A673 (cell line): ENCODE data around the gene SKAP1. TPM values are rescaled to one million over a fixed set of nuclear protein-coding genes. Genes with fewer than 3 reads are reported as not detected.

ENCODE experiments used
- BruUV-seq: library from RNA; stranded (reverse); fragments of 400-500 nt; replicated peaks from 2 replicates; lab custom pipeline; 2021; lab: Mats Ljungman, UMichigan
- CTCF ChIA-PET: fragments of 300-600 bp; sonication (Branson Sonifier 250); formaldehyde crosslinking; loops from one replicate; lab custom pipeline; 2022; ENCODE audit warnings: antibody characterized with exemption; lab: Charles Lee
- POLR2A ChIA-PET: fragments of 300-600 bp; sonication (Branson Sonifier 250); formaldehyde crosslinking; loops from one replicate; lab custom pipeline; 2022; ENCODE audit warnings: antibody characterized with exemption; ENCODE audit not compliant: low non-redundant PET; lab: Charles Lee
- DNase-seq: peaks from one replicate; pipeline ENCODE4 v3.0.0-alpha.2; 2015; ENCODE audit warnings: low spot score
- H3K27ac ChIP-seq: fragments of 200-600 bp; sonication (generic); 2 replicates; pipeline ENCODE4 v1.5.1; 2016; ENCODE audit warnings: mixed run types, low read depth, mild to moderate bottlenecking, mixed read lengths, antibody characterized with exemption, low read length; ENCODE audit not compliant: poor library complexity, severe bottlenecking
- H3K27me3 ChIP-seq: fragments of 200-600 bp; sonication (generic); replicated peaks from 2 replicates; pipeline ENCODE4 v1.6.1; 2017; ENCODE audit warnings: mixed run types, low read depth, mild to moderate bottlenecking, mixed read lengths, antibody characterized with exemption, low read length; ENCODE audit not compliant: insufficient read depth, poor library complexity
- H3K36me3 ChIP-seq: fragments of 200-600 bp; sonication (generic); 2 replicates; pipeline ENCODE4 v1.6.1; 2016; ENCODE audit warnings: mixed run types, mild to moderate bottlenecking, mixed read lengths, antibody characterized with exemption, low read length; ENCODE audit not compliant: insufficient read depth, poor library complexity, severe bottlenecking
- H3K4me1 ChIP-seq: fragments of 200-600 bp; sonication (generic); 2 replicates; pipeline ENCODE4 v1.6.1; 2017; ENCODE audit warnings: mixed run types, mild to moderate bottlenecking, mixed read lengths, antibody characterized with exemption, low read length; ENCODE audit not compliant: insufficient read depth, poor library complexity, severe bottlenecking
- H3K4me3 ChIP-seq: fragments of 200-600 bp; sonication (generic); 2 replicates; pipeline ENCODE4 v1.5.1; 2016; ENCODE audit warnings: low read depth, mixed run types, mild to moderate bottlenecking, mixed read lengths, low read length; ENCODE audit not compliant: poor library complexity, severe bottlenecking
- H3K9me3 ChIP-seq: fragments of 200-600 bp; sonication (generic); 2 replicates; pipeline ENCODE4 v1.6.1; 2016; ENCODE audit warnings: mixed run types, low read depth, mild to moderate bottlenecking, mixed read lengths, antibody characterized with exemption, low read length; ENCODE audit not compliant: poor library complexity, severe bottlenecking
- EZH2 ChIP-seq: fragments of 200-600 bp; sonication (generic); IDR thresholded peaks from 2 replicates; pipeline ENCODE4 v1.6.1; 2017; ENCODE audit warnings: borderline replicate concordance, low read depth, mild to moderate bottlenecking, mixed read lengths, antibody characterized with exemption, low read length; ENCODE audit not compliant: poor library complexity, severe bottlenecking
- intact Hi-C: fragments of 100-400 bp; cut with micrococcal nuclease; formaldehyde crosslinking; loops from one replicate; pipeline ENCODE4 v1.10.0; 2022; ENCODE audit not compliant: unreplicated experiment
- total RNA-seq: library from RNA; stranded (reverse); gene quantifications from 2 replicates; pipeline ENCODE4 v1.2.3, GENCODE V29; 2021
- TF ChIP-seq, protein P1 (sequence below): fragments of 300-800, 200-600 bp; sonication (generic); conservative IDR thresholded peaks from 2 replicates; pipeline ENCODE4 v1.5.1; 2017; ENCODE audit warnings: low read depth, mild to moderate bottlenecking, antibody characterized with exemption, low read length, moderate library complexity, mixed read lengths

The SKAP1 gene
- total RNA-seq, 1 experiment from 2014 or later, result not detected

DNA sequence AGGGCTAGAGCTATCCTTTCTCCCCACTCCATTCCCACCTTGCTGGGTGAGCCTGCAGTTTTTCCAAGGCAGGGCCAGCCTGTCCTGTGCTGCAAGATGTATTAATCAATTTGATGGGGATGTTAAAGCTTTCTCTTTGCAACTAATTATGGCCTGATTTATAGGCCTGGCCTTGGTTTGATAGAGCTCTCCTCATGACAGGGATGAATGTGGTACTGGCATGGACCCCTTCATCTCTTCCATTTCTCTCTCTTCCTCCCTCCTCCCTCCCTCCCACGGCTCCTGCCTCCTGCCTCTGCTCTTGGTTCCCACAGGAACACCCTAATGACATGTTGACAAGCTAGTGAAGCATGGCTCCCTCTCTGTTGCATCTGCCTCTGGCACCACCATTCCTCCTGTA lies 47.2 kb upstream of the SKAP1 start:
- BruUV-seq, result no TSS peak
- TF ChIP-seq, protein P1, sequence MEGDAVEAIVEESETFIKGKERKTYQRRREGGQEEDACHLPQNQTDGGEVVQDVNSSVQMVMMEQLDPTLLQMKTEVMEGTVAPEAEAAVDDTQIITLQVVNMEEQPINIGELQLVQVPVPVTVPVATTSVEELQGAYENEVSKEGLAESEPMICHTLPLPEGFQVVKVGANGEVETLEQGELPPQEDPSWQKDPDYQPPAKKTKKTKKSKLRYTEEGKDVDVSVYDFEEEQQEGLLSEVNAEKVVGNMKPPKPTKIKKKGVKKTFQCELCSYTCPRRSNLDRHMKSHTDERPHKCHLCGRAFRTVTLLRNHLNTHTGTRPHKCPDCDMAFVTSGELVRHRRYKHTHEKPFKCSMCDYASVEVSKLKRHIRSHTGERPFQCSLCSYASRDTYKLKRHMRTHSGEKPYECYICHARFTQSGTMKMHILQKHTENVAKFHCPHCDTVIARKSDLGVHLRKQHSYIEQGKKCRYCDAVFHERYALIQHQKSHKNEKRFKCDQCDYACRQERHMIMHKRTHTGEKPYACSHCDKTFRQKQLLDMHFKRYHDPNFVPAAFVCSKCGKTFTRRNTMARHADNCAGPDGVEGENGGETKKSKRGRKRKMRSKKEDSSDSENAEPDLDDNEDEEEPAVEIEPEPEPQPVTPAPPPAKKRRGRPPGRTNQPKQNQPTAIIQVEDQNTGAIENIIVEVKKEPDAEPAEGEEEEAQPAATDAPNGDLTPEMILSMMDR, result no peak
- TF ChIP-seq EZH2, result no peak
- Histone ChIP-seq H3K9me3 (no peaks in the 10 kb centered on the region), H3K27me3 (no peaks in the 10 kb centered on the region), H3K4me1 (no peaks in the 10 kb centered on the region), H3K4me3 (no peak overlapping the region), H3K36me3 (no peaks in the 10 kb centered on the region), H3K27ac (no peak overlapping the region)
- intact Hi-C loops, result no loop called here
- DNase-seq, result no peak
- ChIA-PET POLR2A (no interaction called here), CTCF (interaction anchor here (0.5 kb wide), 1 partner anchor 407 kb away, joined by 3 read pairs; no protein-coding TSS in a partner anchor)

DNA sequence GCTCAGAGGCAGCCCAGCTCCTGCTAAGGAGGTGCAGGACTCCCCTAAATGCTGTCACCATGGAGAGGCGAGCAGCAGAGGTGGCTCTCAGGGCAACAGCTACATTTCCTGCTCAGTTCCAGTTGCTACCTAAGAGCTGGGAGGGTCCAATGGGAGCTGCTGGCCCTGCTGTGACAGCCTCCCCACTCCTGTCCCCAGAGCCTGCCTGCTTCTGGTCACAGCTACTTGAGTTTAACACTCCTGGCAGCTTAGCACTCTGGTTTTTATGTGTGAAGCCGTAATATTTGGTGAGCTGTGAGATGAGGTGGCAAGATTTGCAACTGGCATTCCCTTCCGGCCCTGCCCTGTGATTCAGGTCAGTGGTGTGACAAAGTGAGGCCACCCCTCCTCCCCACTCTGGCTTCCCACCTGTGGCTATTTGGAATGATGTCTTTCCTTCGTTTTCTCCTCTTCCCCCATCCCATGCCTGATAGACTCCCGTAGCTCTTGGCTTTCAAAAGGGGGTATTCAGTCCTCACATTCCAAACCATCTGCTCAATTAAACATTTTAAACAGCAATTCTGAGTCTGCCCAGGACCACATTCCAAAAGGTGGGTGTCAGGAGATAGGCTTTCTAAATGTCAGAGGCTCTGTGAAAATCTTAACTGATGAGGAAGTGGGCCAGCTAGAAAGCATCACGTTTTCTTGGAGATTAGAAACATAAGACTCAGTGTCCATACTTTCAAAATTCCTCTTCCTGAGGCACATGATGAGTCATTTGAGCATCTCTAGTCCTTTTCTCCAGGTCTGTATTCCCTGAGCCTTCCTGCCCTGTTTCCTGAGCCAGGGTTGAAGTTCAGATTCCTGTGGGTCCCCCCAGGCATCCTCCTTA lies 42.6 kb upstream of the SKAP1 start:
- no peak for TF ChIP-seq EZH2
- TF ChIP-seq, protein P1, result no peak
- no peak overlapping the region for H3K4me3 ChIP-seq
- intact Hi-C loops, result no loop called here
- ChIA-PET CTCF (no interaction called here), POLR2A (no interaction called here)
- DNase-seq, result no peak
- no peaks in the 10 kb centered on the region for H3K27me3 ChIP-seq
- no TSS peak for BruUV-seq
- no peaks in the 10 kb centered on the region for H3K36me3 ChIP-seq
- no peaks in the 10 kb centered on the region for H3K4me1 ChIP-seq
- no peak overlapping the region for H3K27ac ChIP-seq
- H3K9me3 ChIP-seq, result no peaks in the 10 kb centered on the region

DNA sequence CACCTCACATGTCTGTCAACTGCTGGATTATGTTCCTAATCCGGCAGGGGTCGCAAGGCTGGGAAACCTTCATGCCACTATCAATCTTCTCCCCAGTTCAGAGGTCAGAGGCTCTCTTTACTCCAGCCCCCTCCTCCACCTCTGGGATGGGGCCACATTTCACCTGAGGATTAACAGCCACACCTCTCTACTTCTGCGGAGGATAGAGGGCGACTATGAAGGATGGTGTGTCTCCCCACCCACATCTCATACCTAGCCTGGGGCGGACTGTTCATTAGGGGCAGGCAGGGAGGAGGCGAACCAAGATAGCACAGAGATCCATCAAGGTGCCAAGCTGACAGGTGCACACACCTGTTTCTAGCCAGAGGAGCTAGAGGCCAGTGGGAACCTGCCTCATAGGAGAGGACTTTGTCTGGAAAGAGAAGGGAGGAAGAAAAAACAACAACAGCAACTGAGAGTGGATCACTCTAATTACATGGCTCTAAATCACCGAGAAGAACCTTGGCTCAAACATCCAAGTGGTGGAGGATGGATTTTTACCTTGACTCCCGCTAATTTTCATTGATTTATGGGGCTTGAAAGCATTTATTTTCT lies 41.9 kb upstream of the SKAP1 start:
- Histone ChIP-seq H3K9me3 (no peaks in the 10 kb centered on the region), H3K36me3 (no peaks in the 10 kb centered on the region), H3K4me1 (no peaks in the 10 kb centered on the region), H3K4me3 (no peak overlapping the region), H3K27me3 (no peaks in the 10 kb centered on the region), H3K27ac (no peak overlapping the region)
- TF ChIP-seq EZH2, result no peak
- TF ChIP-seq, protein P1, result no peak
- BruUV-seq, result no TSS peak
- intact Hi-C loops, result no loop called here
- no peak for DNase-seq
- CTCF ChIA-PET, result no interaction called here
- POLR2A ChIA-PET, result no interaction called here
